CD4-positive, alpha-beta T cell treated with Interleukin-4 for 4 hours (primary cell): ENCODE results near the gene DCDC2C.

Experiments
- DNase-seq: peaks from one replicate; pipeline ENCODE4 v3.0.0-alpha.2; 2020

The DCDC2C gene

DNA sequence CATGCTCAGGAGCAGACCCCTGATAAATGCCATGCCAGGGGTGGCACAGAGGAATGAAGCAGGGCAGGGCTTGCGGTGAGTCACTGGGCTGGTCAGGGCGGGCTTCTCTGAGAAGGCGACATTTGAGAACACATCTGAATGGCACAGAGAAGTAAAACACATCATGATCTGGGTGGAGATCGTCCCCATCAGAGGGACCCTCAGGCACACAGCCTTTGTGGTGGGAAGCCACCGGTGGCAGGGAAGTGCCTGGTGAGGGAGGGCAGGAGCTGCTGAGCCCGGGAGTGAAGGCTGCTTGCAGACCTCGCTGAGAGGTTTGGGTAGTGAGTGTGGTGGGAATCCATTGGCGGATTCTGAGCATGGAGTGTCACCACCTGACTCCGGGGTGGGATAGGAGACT lies 44.5 kb downstream of the DCDC2C start:
- DNase-seq, result no peak

DNA sequence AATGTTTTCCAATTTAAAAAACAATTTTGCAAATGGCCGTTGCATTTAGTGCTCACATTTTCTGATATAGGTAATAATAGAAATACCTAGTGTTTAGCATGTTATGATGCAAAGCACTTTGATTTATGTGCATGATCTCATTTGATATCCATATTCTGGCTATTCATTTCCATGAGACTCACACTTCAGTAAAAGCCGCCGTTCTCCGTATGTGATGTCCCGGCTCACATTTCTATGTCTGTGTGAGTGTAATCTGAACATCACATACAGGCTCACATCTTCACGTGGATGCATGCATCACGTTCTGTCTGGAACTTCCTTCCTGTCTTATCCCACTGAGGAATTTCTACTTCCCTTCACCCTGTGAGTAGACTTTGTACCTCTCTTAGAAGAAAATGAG lies 45.8 kb downstream of the DCDC2C start:
- no peak for DNase-seq

DNA sequence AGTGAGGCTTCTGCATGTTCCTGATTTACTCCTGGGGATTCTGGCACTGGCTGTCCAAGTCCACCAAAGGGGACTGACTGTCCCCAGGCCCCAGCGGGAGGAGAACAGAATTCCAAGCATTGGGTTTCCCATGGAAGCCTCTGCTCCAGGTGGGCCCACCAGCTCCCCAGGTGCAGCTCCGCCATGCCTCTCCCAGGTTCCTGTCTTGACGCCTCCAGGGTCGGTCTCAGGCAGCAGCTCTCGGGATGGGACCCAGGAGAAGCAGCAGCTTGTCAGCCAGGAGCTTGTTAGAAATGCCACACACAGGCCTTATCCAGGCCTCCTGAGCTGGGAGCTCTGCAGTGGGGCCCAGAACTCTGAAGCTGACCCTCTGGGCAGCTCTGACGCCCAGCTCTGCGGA lies 47.9 kb downstream of the DCDC2C start:
- DNase-seq, result no peak

DNA sequence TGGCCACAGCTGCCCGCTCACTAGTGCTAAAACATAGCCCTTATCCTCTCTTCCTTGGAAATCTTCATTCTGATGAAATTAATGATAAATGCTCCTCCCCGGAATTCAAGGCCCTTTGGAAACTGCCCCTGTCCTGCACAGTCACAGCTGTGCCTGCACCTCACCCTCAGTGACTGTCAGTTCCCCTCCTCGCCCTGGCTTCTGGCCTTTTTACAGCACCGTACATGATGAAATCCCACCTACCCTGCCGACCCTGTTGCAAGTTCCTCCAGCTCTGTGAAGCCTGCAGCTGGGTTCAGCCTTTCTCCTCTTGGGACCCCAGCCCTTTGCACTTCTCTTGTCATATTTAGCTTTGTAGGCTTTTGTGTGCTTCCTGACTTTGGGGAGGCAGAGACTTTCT lies 48.4 kb downstream of the DCDC2C start:
- no peak for DNase-seq

DNA sequence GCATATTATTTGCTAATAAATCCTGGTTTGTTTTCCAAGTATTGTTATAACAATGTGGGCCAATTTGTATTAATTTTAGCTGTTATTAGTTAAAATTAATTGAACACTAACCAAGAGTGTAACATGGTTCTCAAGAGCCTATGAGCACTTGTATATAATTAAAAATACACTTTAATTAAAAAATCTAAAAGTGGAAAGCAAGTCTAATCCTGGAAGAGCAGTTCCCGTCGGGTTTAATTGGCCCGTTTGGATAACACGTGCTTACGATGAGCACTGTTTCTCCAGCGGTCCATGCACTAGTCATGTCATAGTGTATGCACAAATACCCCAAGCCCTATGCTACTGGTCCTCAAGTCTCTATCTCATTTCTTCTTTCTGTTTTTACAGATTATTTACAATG lies 49.0 kb downstream of the DCDC2C start:
- no peak for DNase-seq

DNA sequence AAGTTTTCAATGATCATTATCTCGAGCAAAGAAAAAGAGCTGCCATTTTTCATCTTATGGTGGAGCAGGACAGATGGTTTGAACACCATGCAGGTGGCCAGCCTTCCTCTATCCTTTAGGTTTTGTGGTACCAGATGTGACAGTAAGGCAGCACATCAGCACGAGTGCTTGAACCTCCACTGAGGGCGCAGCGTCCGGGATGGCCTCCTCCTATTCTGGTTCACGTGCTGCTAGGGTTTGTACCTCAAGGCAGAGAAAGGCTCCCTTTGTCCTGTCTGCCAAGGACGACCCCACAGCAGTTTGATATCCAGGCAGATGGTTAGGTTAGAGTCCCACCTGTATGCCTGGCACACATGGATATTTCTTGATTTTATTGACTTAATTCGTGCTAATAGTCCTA lies 50.2 kb downstream of the DCDC2C start:
- DNase-seq, result no peak

DNA sequence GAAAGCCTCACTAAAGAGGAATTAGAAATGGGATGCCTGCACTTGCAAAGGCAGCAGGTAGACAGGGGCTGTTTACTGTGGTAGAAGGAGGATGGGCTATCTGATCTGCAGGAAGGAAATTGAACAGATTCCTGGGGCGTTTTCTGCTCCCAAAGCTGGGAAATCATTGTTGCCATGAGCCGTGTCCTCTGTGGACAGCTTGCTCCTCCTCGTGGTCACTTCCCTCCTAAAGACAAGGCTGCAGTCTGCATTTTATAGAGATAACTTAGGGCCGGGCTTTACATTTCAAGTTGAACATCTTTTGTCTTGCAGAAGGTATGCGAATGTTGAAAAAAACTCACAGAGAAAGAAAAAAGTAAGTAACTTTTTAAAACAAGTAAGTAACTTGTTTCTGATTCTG lies 50.9 kb downstream of the DCDC2C start:
- DNase-seq, result no peak

DNA sequence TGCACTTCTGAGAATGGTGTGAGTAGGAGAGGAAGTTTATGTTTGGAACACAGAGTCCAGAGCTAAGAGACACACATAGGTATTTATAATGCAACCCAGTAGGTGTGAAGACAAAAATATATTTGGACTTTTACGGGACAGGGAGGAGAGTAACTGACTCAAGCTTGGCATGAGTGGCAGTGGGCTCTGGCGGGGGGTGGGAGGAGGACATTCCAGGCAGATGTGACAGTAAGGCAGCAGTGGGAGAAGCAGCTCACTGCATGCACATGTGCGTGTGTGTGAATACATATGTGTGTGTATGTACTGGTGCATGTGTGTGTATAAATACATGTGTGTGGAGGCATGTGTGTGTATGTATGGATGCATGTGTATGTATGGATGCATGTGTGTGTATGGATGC lies 51.4 kb downstream of the DCDC2C start:
- no peak for DNase-seq

DNA sequence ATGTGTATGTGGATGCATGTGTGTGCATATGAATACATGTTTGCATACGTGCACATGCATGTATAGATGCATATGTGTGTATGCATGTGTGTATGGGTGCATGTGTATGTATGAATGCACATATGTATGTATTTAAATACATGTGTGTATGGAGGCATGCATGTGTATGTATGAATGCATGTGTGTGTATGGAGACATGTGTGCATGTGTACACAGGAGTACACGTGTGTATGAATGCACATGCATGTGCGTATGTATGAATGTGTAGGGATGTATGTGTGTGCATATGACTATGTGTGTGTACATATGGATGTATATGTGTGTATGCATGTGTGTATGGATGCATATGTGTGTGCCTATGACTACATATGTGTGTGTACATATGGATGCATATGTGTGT lies 51.9 kb downstream of the DCDC2C start:
- no peak for DNase-seq

DNA sequence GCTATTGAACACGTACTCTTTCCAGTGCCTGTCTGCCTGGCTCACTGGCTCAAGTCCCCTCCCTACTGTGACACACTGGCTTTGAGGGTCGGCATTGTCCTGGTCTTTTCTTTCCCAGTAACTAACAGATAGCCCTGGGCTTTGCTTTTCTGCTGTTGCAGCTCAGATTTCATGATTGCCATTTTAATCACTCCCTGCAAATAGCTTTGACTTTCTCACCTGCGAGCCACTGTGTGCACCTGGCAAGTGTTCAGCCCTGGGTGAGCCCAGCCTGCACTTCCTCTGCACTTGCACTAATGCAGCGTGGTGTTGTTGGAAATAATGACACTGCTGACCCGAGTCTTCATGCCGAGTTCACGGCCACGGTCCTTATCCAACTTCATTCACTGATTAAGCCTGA lies 52.9 kb downstream of the DCDC2C start:
- no peak for DNase-seq

DNA sequence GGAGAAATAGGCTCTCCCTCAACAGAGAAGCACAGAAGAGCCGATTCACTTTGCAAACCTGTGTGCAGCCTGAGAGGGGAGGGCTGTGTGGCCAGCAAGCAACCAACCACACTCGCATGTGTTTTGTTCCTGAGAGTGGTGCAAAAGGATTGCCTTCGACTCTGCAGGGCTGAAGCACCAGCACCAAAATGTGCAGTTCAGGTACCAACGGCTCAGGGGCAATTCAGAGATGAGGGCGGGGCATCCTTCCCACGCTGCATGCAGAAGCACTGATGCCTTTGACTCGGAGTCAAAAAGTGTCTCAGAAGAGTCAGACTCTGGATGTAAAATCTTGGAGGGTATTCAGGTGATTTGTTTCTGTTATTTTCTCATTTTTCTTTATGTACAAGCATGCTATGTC lies 55.5 kb downstream of the DCDC2C start:
- DNase-seq, result no peak

DNA sequence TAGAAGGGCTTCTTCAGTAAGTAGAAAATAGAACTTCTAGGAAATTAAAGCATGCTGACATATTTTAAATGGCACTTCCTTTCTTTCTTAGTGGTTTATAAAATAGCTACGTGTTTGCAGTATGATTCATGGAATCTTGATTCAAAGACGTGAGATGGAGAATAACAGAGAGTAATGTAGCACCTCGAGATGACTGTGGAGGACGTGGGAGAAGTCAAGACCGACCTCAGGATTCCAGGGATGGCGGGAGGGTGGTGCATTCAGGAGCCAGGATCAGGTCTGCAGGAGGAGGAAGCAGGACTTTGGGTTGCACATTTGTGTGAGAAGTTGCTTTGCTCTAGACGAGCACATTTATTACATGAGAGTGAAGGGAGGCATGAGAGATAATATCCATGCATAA lies 56.0 kb downstream of the DCDC2C start:
- DNase-seq, result no peak

DNA sequence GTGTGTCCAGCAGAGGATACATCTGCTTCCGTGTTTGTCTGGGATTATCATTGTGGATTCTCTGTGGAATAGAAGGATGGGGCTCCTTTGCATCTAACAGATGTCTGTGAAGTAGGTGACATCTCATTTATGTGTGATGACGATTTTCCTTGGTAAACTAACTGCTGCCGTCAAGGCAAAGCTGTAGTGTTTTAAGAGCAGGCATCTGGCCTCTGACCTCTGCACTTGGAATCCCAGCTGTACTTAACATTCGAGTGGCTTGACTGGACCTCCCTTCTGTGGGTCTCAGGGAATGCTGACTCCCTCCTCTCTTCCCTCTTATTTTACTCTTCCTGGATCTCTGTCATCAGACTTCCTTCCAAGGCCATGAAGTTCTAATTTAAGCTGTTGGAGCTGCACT lies 56.4 kb downstream of the DCDC2C start:
- no peak for DNase-seq

DNA sequence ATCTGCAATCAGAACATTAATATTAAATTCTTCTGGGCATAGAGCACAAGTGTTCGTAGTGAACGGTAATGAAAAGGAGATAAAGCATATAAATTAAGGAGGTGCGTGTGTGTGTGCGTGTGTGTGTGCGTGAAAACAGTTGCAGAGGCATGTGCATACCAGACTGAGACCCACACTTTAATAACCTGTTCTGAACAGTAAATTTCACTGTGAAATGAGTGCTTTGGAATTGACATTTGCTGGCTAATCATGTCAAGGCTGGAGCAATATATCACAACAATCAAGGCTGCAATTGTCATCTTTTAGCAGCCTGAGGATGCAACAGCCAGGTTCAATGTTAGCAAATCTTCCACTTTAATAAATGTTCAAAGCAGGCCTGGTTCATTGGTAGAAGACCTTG lies 57.9 kb downstream of the DCDC2C start:
- no peak for DNase-seq

DNA sequence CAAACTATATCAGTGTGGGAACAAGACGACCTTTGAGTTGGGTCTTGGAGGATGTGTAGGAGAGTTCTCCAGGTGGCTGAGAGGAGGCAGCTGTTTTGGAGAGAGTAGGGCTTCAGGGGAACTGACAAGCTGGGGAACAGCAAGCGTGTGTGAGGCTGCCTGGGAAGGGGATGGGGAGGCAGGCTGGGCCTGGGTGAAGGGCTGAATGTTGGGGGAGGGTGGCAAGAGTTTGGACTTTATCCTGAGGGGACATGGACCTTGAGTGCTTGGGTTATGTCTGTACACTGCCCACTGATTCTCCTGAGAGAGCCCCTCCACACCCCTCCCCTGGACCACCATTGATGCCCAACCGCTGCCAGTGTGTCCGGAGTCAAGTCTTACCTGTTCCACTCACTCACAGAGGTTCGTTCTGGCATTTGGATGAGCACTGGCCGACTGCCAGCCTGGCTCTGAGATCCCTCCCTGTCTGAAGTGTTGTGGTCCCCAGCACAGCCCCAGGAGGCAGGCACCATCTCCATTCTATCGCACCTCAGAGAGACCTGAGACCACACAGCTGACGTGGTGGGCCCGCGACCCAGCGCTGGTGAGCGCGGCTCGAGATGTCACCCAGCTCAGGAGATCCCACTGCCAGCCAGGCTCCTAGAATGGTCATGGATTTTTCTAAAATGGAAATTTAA lies 59.5 kb downstream of the DCDC2C start:
- DNase-seq, result no peak

DNA sequence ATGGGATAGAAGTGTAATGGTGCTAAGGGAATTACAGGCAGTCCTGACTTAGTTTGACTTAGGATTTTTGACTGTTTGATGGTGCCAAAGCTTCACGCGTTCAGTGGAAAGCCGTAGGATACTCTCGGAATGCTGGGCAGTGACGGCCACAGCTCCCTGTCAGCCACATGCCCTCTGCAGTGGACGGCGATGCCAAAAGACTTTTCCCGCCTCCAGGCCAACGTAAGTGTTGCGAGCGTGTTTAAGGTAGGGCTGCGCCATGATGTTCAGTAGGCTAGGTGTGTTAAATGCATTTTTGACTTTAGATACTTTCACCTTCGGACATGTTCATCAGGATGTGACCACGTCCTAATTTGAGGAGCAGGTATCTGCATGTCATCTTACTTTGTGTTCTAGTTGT lies 63.4 kb downstream of the DCDC2C start:
- no peak for DNase-seq

DNA sequence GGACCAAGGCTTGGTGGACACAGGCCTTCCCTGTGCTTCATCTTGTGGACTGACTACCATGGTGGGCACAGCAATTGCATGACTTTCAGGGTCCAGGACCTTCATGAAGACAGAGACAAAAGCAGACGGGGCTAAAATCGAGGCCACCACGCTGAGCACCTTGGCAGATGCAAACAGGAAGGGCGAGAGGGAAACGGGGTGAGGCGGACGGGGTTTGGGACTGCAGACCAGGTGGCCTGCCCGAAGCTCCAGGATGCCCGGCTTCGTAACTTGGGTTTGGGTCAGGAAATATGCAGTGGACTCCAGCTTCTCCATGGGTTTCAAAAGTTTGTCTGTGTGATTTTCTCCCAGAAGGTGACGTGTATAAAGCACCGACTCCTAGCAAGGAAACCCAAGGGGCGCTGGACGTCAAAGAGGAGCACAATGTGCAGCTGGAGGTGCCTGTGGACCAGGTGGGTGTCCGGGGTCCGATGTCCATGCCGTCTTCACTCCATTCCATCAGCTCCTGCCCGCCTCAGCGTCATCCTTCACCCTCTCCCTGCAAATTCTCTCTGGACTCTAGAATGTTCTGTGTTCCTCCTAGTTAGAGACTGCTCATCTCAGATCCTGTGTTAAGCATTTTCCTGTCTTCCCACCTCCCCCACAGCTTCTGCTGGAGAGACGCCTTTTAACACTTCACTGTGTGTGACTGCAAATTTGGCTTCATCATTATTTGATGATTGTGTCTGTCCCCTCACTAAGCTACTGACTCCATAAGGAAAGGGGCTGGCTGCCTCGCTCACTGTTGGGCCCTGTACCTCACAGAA lies 65.8 kb downstream of the DCDC2C start:
- no peak for DNase-seq

DNA sequence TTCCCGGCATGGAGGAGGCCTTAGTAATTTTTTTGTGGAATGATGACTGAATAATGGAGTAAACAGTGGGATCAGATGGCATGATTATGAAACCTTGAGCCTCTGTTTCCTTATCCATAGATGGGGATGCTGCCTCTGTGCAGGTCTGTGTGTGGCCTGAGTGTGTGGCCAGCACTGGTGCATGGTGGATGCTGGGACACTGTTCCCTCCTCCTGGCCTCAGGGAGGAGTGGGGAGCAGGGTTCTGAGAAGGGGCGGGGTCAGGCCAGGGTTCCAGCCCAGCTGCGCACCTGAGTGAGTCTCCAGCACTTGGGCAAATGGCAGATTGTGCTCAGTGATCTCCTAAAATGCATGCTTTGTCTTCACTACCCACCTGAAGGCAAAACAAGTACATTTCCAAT lies 66.4 kb downstream of the DCDC2C start:
- DNase-seq, result no peak

DNA sequence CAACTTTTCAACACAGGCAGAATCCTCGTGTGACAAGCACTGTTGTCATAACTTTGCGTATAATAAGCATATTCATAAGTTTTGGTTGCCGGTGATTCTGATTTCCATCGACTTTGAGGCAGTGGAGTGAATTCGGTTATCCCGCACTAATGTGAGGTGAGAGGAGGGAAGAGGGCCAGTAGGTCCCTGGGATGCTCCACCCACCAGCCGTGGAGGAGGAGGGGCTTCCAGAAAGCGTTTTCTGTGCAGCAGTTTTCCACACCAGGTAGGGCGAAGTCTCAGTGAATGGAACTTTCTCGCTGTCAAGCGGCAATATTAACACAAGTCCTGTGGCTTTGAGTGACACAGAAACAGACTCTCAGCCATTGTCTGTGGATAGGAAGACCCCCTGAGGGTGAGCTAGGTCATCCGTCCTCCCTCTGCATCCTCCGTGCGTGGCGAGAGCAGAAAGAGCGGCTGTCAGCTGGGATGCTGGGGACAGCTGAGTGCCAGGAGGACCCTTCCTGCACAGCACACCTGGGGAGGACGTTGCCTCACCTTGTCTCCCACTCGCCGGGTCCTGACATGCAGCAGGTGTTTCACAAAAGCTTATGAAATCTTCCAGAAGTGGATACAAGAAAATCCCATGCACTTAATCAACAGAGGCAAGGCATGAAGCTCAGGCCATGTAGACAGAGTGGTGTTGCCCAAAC lies 67.5 kb downstream of the DCDC2C start:
- no peak for DNase-seq

DNA sequence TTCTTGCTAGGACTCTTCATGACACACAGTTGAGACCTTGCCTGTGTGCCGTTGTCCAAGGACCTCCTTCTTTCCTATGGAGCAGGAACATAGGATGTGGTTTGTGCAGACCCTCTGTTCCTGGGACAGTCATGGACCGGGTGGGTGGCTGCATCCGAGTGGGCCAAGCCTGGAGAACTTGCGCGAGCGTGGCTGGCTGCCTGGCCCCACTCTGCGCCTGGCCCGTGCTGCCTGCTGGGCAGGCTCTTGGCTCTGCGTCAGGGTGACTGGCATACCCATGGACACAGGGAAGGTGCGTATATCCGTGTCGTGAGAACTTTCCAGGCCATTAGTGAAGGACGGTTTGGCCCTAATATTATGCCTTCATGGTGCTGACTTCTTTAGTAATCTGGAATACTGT lies 68.2 kb downstream of the DCDC2C start:
- DNase-seq, result no peak

DNA sequence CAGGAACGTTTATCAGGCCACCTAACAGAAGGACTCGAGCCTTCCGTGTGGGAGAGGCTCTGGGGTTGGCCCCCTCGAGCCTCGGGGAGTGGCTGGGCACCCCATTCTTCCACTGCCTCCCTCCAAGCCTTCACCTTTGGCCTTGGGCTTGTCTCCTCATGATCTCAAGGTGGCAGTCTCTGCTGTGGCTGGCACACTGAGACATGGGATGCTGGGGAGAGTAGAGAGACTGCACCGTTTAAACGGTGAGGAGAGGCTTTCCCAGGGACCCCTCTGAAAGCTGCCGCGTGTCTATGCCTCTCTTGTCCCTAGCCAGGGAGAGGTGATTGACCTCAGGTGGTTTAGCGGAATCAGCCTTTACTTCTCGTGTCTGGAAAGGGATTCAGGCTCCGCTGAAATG lies 71.0 kb downstream of the DCDC2C start:
- DNase-seq, result no peak

DNA sequence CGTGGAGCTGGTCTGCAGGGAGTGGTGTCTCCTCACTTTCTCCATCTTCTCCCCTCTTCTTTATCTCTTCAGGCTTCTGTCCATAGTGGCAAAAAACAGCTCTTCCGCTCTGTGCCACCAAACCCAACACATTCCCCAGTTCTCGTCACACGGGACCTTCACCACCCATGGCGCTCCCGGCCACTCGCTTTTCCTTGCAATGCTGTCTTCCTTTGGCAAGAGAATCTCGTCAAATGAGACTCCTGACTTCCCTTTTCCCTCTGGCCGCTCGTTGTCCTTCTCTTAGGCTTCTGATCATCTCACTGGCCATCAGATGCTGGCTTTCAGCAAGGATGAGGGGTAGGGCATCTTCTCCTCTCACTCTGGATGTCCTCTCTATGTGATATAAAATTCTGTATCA lies 72.9 kb downstream of the DCDC2C start:
- DNase-seq, result no peak

DNA sequence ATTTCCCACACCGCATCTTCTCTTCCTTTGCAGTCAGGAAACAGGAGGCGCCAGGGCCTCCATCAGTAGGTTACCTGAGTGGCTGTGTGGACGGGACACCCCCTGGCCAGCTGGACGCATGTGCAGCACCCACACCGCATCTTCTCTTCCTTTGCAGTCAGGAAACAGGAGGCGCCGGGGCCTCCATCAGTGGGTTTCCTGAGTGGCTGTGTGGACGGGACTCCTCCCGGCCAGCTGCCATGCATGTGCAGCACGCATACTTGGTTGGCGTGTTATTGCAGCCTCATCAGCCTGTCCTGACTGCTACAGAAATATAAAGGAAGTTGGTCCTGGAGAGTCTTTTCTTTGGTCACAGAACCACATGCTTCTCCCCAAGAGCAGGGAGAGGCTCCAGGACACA lies 74.6 kb downstream of the DCDC2C start:
- DNase-seq, result no peak

DNA sequence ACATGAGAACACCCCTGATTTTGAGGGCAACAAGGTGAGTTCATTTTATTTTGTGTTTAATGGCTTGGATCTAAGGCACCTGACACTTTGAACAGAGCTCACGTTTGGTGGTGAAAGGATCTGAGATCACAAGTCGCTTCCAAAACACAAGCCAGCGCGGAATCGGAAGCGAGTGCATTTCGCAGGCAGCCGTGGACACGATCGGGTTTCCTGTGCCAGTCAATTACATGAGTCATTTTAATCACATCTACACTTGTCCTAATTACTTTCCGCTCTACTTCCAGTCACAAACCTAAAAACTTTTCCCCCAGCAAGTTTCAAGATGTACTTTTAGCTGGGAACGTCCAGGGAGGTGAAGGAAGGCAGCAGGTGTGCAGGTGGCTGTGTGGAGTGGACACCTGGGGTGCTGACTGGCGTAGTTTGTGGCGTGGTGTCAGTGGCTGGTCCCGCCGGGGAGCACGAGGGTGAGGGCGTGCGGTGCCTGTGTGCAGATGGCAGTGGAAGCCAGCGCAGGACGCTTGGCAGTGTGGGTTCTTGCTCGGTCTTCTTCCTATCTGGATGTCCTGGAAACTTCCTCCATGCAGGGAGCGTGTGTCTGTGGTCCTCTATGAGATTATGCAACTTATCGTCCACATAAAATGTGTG lies 75.6 kb downstream of the DCDC2C start:
- no peak for DNase-seq
